Subcutaneous adipose tissue (tissue), 4 donors: ENCODE results near the gene WDR26. TPM values are rescaled to one million over a fixed set of nuclear protein-coding genes. Genes with fewer than 3 reads are reported as not detected.

Experiments
- CTCF ChIP-seq: fragments of 450-650 bp; IDR thresholded peaks from one replicate; pipeline ENCODE4 v1.5.1; 2016; ENCODE audit warnings: low read depth, mild to moderate bottlenecking, control low read depth, antibody characterized with exemption, moderate library complexity
- total RNA-seq, 4 donors: library from RNA; depleted of rRNA; stranded (reverse); fragments of >200 nt; gene quantifications; one replicate each; pipeline ENCODE4 v1.1.0, GENCODE V29; 2016

WDR26 gene
- total RNA-seq, 4 donors from 2014 or later: 128 to 189 (median 140) TPM

GRCh38 chr1:224432672-224433040 is 1.9 kb downstream of the WDR26 start:
- TF ChIP-seq CTCF: no peak

GRCh38 chr1:224432146-224432545 is 2.5 kb downstream of the WDR26 start:
- TF ChIP-seq CTCF: no peak

GRCh38 chr1:224431726-224432125 is 2.9 kb downstream of the WDR26 start:
- no peak for TF ChIP-seq CTCF

GRCh38 chr1:224430511-224431113 is 4.0 kb downstream of the WDR26 start:
- TF ChIP-seq CTCF: no peak

GRCh38 chr1:224429616-224430326 is 4.8 kb downstream of the WDR26 start:
- no peak for TF ChIP-seq CTCF

- no peak for TF ChIP-seq CTCF
These were observed 7.3 kb downstream of the WDR26 start for GRCh38 chr1:224427346-224427745.

- no peak for TF ChIP-seq CTCF
These were observed 9.2 kb downstream of the WDR26 start for GRCh38 chr1:224425279-224425884.
